H1 (cell line): ENCODE data around the gene CCBE1. TPM values are rescaled to one million over a fixed set of nuclear protein-coding genes. Genes with fewer than 3 reads are reported as not detected.

Source experiments
- CTCF ChIA-PET: fragments of 300-600 bp; sonication (Branson Sonifier 250); formaldehyde crosslinking; loops from one replicate; lab custom pipeline; 2021; ENCODE audit not compliant: partially characterized antibody; lab: Charles Lee
- POLR2A ChIA-PET: fragments of 300-600 bp; sonication (Branson Sonifier 250); formaldehyde crosslinking; loops from one replicate; lab custom pipeline; 2021; ENCODE audit warnings: inconsistent platforms; ENCODE audit not compliant: partially characterized antibody; lab: Charles Lee
- DNase-seq, 2 experiments: peaks; one replicate each; pipeline versions ENCODE4 v3.0.0 to v3.0.0-alpha.2; 2010 to 2022; ENCODE audit warnings: low spot score in 2 of 2, low read depth in 1 of 2, mixed read lengths in 1 of 2
- FAIRE-seq: peaks from 2 replicates; lab custom pipeline; 2011; peaks lifted over from hg19 to GRCh38; lab: Jason Lieb, UNC
- H2AFZ ChIP-seq: 2 replicates; pipeline ENCODE4 v1.8.1; 2012; ENCODE audit warnings: low read length, inconsistent platforms
- H2AK5ac ChIP-seq: 2 replicates; pipeline ENCODE4 v1.6.1; 2013; ENCODE audit warnings: low read depth, low read length
- H2BK120ac ChIP-seq: replicated peaks from 2 replicates; pipeline ENCODE3; 2013; ENCODE audit warnings: low read depth, low read length, inconsistent platforms
- H2BK12ac ChIP-seq: 2 replicates; pipeline ENCODE4 v1.6.1; 2013; ENCODE audit warnings: low read depth, low read length
- H2BK15ac ChIP-seq: 2 replicates; pipeline ENCODE4 v1.6.1; 2013; ENCODE audit warnings: low read length
- H2BK20ac ChIP-seq: 2 replicates; pipeline ENCODE4 v1.6.1; 2013; ENCODE audit warnings: low read length
- H2BK5ac ChIP-seq: 2 replicates; pipeline ENCODE4 v1.6.1; 2013; ENCODE audit warnings: low read depth, low read length
- H3K14ac ChIP-seq: 2 replicates; pipeline ENCODE4 v1.6.1; 2013; ENCODE audit warnings: inconsistent platforms; ENCODE audit not compliant: insufficient read length
- H3K18ac ChIP-seq: 2 replicates; pipeline ENCODE4 v1.6.1; 2013; ENCODE audit warnings: low read length; ENCODE audit errors: extremely low read depth
- H3K23ac ChIP-seq: 2 replicates; pipeline ENCODE4 v1.6.1; 2013; ENCODE audit warnings: inconsistent platforms; ENCODE audit not compliant: insufficient read length
- H3K23me2 ChIP-seq: 2 replicates; pipeline ENCODE4 v1.6.1; 2013; ENCODE audit warnings: low read depth, low read length
- H3K27ac ChIP-seq: 2 replicates; pipeline ENCODE4 v1.6.1; 2011; ENCODE audit warnings: low read depth, low read length, inconsistent platforms
- H3K27me3 ChIP-seq, 4 experiments: replicated peaks in 1 of 4; 1 replicate in 1 of 4; 2 replicates in 3 of 4; pipeline versions ENCODE4 v1.6.1 to v1.8.1; 2011 to 2013; ENCODE audit warnings: low read length in 3 of 4, mild to moderate bottlenecking in 3 of 4, inconsistent platforms in 2 of 4, mixed read lengths in 2 of 4, moderate library complexity in 1 of 4; ENCODE audit not compliant: control insufficient read depth in 3 of 4, insufficient read depth in 3 of 4; ENCODE audit errors: extremely low read depth in 1 of 4
- H3K36me3 ChIP-seq, 4 experiments: 2 replicates each; pipeline versions ENCODE4 v1.6.1 to v1.8.1; 2011 to 2013; ENCODE audit warnings: mild to moderate bottlenecking in 4 of 4, low read length in 3 of 4, moderate library complexity in 2 of 4, control low read depth in 1 of 4, inconsistent platforms in 1 of 4; ENCODE audit not compliant: insufficient read depth in 4 of 4, control insufficient read depth in 2 of 4
- H3K4ac ChIP-seq: replicated peaks from 2 replicates; pipeline ENCODE3; 2013; ENCODE audit warnings: low read length, low read depth, mixed read lengths, inconsistent platforms; ENCODE audit not compliant: insufficient read length
- H3K4me1 ChIP-seq, 4 experiments: replicated peaks in 1 of 4; 1 replicate in 1 of 4; 2 replicates in 3 of 4; pipeline versions ENCODE4 v1.6.1 to v1.8.1; 2011 to 2013; ENCODE audit warnings: low read length in 3 of 4, inconsistent platforms in 2 of 4, mixed read lengths in 1 of 4; ENCODE audit not compliant: insufficient read depth in 4 of 4, control insufficient read depth in 3 of 4
- H3K4me2 ChIP-seq, 2 experiments: 2 replicates each; pipeline versions ENCODE4 v1.6.1 to v1.8.1; 2011 to 2013; ENCODE audit warnings: low read depth in 2 of 2, low read length in 2 of 2, control low read depth in 1 of 2, inconsistent platforms in 1 of 2, mild to moderate bottlenecking in 1 of 2; ENCODE audit not compliant: insufficient read depth in 1 of 2
- H3K4me3 ChIP-seq, 4 experiments: fragments of 200-600, 300-600 bp in 1 of 4; sonication (generic), shearing (Covaris generic), sonication (Bioruptor Twin) in 1 of 4; 2 replicates each; pipeline versions ENCODE4 v1.5.1 to v1.8.1; 2011 to 2016; ENCODE audit warnings: low read length in 4 of 4, low read depth in 3 of 4, control low read depth in 2 of 4, inconsistent platforms in 2 of 4, mild to moderate bottlenecking in 2 of 4, mixed read lengths in 1 of 4, moderate library complexity in 1 of 4; ENCODE audit not compliant: insufficient read depth in 2 of 4; ENCODE audit errors: extremely low read depth in 1 of 4
- H3K56ac ChIP-seq: replicated peaks from 2 replicates; pipeline ENCODE3; 2013; ENCODE audit warnings: low read depth, mild to moderate bottlenecking, mixed read lengths, low read length, inconsistent platforms; ENCODE audit not compliant: insufficient read length
- H3K79me1 ChIP-seq: 2 replicates; pipeline ENCODE4 v1.6.1; 2013; ENCODE audit warnings: low read depth, low read length, control low read depth
- H3K79me2 ChIP-seq, 2 experiments: 2 replicates each; pipeline versions ENCODE4 v1.6.1 to v1.8.1; 2012 to 2013; ENCODE audit warnings: low read length in 2 of 2, mild to moderate bottlenecking in 2 of 2, inconsistent platforms in 1 of 2; ENCODE audit not compliant: insufficient read depth in 2 of 2, control insufficient read depth in 1 of 2
- H3K9ac ChIP-seq, 4 experiments: replicated peaks in 1 of 4; 1 replicate in 1 of 4; 2 replicates in 3 of 4; pipeline versions ENCODE4 v1.6.1 to v1.8.1; 2011 to 2013; ENCODE audit warnings: low read depth in 3 of 4, low read length in 3 of 4, control low read depth in 2 of 4, mild to moderate bottlenecking in 2 of 4, moderate library complexity in 2 of 4, inconsistent platforms in 1 of 4; ENCODE audit errors: extremely low read depth in 1 of 4
- H3K9me3 ChIP-seq, 2 experiments: 2 replicates each; pipeline versions ENCODE4 v1.6.1 to v1.8.1; 2012 to 2013; ENCODE audit warnings: mild to moderate bottlenecking in 2 of 2, moderate library complexity in 2 of 2, control low read depth in 1 of 2, inconsistent platforms in 1 of 2, low read depth in 1 of 2, low read length in 1 of 2, mixed read lengths in 1 of 2; ENCODE audit not compliant: insufficient read depth in 2 of 2
- H4K20me1 ChIP-seq, 2 experiments: replicated peaks in 1 of 2; 2 replicates each; pipeline versions ENCODE3 to v1.8.1; 2011 to 2013; ENCODE audit warnings: inconsistent platforms in 2 of 2, low read length in 2 of 2, mild to moderate bottlenecking in 1 of 2; ENCODE audit not compliant: insufficient read depth in 2 of 2, control insufficient read depth in 1 of 2
- H4K5ac ChIP-seq: 2 replicates; pipeline ENCODE4 v1.6.1; 2013; ENCODE audit warnings: low read length, low read depth, mixed read lengths, inconsistent platforms; ENCODE audit not compliant: insufficient read length
- H4K8ac ChIP-seq: 2 replicates; pipeline ENCODE4 v1.8.0; 2013; ENCODE audit warnings: mild to moderate bottlenecking, moderate library complexity, low read length, inconsistent platforms; ENCODE audit not compliant: insufficient read depth; ENCODE audit errors: extremely low read depth
- H4K91ac ChIP-seq: replicated peaks from 2 replicates; pipeline ENCODE3; 2013; ENCODE audit warnings: low read length, mixed read lengths, inconsistent platforms; ENCODE audit not compliant: insufficient read length
- EGR1 ChIP-seq: IDR thresholded peaks from 2 replicates; pipeline ENCODE4 v1.6.1; 2011; ENCODE audit warnings: low read depth, low read length, borderline replicate concordance
- FOSL1 ChIP-seq: IDR thresholded peaks from 2 replicates; pipeline ENCODE4 v1.6.1; 2011; ENCODE audit warnings: mild to moderate bottlenecking, low read depth, low read length, moderate library complexity; ENCODE audit not compliant: insufficient read depth
- GTF2F1 ChIP-seq: IDR thresholded peaks from 2 replicates; pipeline ENCODE4 v1.6.1; 2012; ENCODE audit warnings: low read depth, low read length, improper control_type of control experiment, borderline replicate concordance
- KDM1A ChIP-seq: fragments of 200-600, 300-600 bp; sonication (generic); IDR thresholded peaks from 2 replicates; pipeline ENCODE4 v1.7.1; 2016; ENCODE audit warnings: mild to moderate bottlenecking, low read length, borderline replicate concordance
- NRF1 ChIP-seq: IDR thresholded peaks from 2 replicates; pipeline ENCODE4 v1.6.1; 2011; ENCODE audit warnings: mild to moderate bottlenecking, low read depth, low read length, improper control_type of control experiment
- TAF1 ChIP-seq: IDR thresholded peaks from 2 replicates; pipeline ENCODE4 v1.6.1; 2011; ENCODE audit warnings: mild to moderate bottlenecking, low read depth, low read length
- YY1 ChIP-seq: IDR thresholded peaks from 2 replicates; pipeline ENCODE4 v1.6.1; 2011; ENCODE audit warnings: low read depth, mild to moderate bottlenecking, low read length
- WGBS, 2 experiments: shearing (Covaris generic) in 1 of 2; methylation state at CpG; one replicate each; pipeline versions ENCODE4 v1.1.6 to v1.1.7; 2013 to 2015; ENCODE audit warnings: low lambda C conversion rate in 2 of 2, mixed read lengths in 2 of 2, inconsistent platforms in 1 of 2, low coverage in 1 of 2, missing lambda C conversion rate in 1 of 2; ENCODE audit not compliant: insufficient replicate concordance in 2 of 2, insufficient coverage in 1 of 2, insufficient read length in 1 of 2; ENCODE audit errors: extremely low coverage in 1 of 2, missing lambda C conversion rate in 1 of 2; 5-methylcytosine and 5-hydroxymethylcytosine counted together
- polyA plus RNA-seq, 7 experiments: library from polyadenylated mRNA; depleted of rRNA in 3 of 7; stranded (reverse) in 5 of 7; unstranded in 2 of 7; fragments of >200 nt in 5 of 7; fragments of 200-250 nt in 2 of 7; gene quantifications; 1 replicate in 5 of 7; 2 replicates in 1 of 7; 4 replicates in 1 of 7; pipeline versions ENCODE4 v1.2.1 to v1.2.3, GENCODE V29; 2011 to 2013; ENCODE audit warnings: missing spikeins in 2 of 7, mixed read lengths in 2 of 7
- total RNA-seq: library from RNA; stranded (reverse); fragmentation: NEBNext Ultra II Directional; extraction: Animal tissue kit (Norgen Biotek cat#: 25700); gene quantifications from 2 replicates; pipeline ENCODE4 v1.2.1, GENCODE V29; 2021

CCBE1 gene
- total and polyA plus RNA-seq, 2 of the 8 experiments (the other 6 are each of a cell fraction or from before 2014, with no cell fraction given), result 2.1 to 2.6 TPM

GRCh38 chr18:59742325-59743111 lies 45.3 kb upstream of the CCBE1 start:
- H4K5ac ChIP-seq, result no peak overlapping the region
- H3K23me2 ChIP-seq, result no peaks in the 10 kb centered on the region
- WGBS, 2 experiments, result 79% methylated on average over 8 of the region's 8 CpGs; no CpG with 5 or more reads in 1 of the 2 experiments
- H3K36me3 ChIP-seq, result no peaks in the 10 kb centered on the region
- H2BK120ac ChIP-seq, result no peak overlapping the region
- no peaks in the 10 kb centered on the region for H3K9me3 ChIP-seq
- H3K4ac ChIP-seq, result no peak overlapping the region
- H2AFZ ChIP-seq, result no peak overlapping the region
- POLR2A ChIA-PET, result no interaction called here
- no peak overlapping the region for H3K23ac ChIP-seq
- no peak overlapping the region for H3K4me2 ChIP-seq
- H3K18ac ChIP-seq, result no peak overlapping the region
- no peak overlapping the region for H3K14ac ChIP-seq
- H3K79me1 ChIP-seq, result no peaks in the 10 kb centered on the region
- no peaks in the 10 kb centered on the region for H4K20me1 ChIP-seq
- no peak overlapping the region for H2BK5ac ChIP-seq
- H3K56ac ChIP-seq, result no peak overlapping the region
- no peak overlapping the region for H4K91ac ChIP-seq
- no peaks in the 10 kb centered on the region for H3K27me3 ChIP-seq
- no peak for DNase-seq
- H3K9ac ChIP-seq, result no peak overlapping the region
- H3K4me3 ChIP-seq, result no peak overlapping the region
- no peak overlapping the region for H2BK15ac ChIP-seq
- no peak overlapping the region for H3K27ac ChIP-seq
- H3K4me1 ChIP-seq, result no peaks in the 10 kb centered on the region
- H3K79me2 ChIP-seq, result no peaks in the 10 kb centered on the region
- no peak overlapping the region for H2BK20ac ChIP-seq
- no peak for TF ChIP-seq TAF1
- TF ChIP-seq GTF2F1, result no peak
- no peak for TF ChIP-seq EGR1
- no peak for TF ChIP-seq NRF1
- no peak for TF ChIP-seq YY1
- TF ChIP-seq KDM1A, result no peak
- no peak for TF ChIP-seq FOSL1
- TF ChIP-seq, all 59 proteins: peak for 0
- no peak overlapping the region for H4K8ac ChIP-seq
- CTCF ChIA-PET, result interaction anchor here (0.6 to 1.5 kb wide), 5 partner anchors 8 to 318 kb away, joined by 3 to 5 read pairs (median 4); no protein-coding TSS in a partner anchor
- no peak overlapping the region for H2BK12ac ChIP-seq
- no peak overlapping the region for H2AK5ac ChIP-seq
- FAIRE-seq, result no peak
